ENCODE data around the gene ANKRD33. TPM values are rescaled to one million over a fixed set of nuclear protein-coding genes. Genes with fewer than 3 reads are reported as not detected.

ANKRD33 gene
- total and polyA plus RNA-seq, 2 of the 13 experiments (the other 11 are each of a cell fraction or from before 2014, with no cell fraction given): 0.04 TPM; not detected in 1

DNA sequence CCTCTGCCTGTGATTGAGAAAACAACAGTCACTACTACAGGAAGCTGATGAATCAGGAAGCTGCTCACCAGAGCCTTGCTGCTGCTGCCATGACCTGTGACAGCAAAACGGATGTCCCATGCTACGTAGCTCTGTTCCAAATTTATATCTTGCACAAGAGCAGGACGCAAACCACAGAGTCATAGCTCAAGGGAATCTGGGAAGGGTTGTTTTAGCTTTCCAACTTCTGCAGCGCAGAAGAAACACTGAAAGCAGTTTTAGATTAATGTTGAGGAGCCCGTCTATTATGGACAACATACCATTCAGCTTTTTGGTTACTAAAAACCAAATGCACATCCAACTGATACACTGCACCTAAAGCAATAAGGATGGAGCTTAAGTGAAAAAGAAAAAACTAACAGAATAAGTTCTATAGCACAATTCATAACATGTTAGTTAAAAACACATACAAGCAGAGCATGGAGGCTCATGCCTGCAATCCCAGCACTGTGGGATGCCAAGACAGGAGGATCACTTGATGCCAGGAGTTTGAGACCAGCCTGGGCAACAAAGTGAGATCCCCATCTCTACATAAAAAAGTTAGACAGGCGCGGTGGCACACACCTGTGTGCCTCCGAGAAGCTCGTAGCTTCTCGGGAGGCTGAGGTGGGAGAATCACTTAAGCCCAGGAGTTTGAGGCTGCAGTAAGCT lies 1.7 kb upstream of the ANKRD33 start (continued):
- TF ChIP-seq, protein P1, sequence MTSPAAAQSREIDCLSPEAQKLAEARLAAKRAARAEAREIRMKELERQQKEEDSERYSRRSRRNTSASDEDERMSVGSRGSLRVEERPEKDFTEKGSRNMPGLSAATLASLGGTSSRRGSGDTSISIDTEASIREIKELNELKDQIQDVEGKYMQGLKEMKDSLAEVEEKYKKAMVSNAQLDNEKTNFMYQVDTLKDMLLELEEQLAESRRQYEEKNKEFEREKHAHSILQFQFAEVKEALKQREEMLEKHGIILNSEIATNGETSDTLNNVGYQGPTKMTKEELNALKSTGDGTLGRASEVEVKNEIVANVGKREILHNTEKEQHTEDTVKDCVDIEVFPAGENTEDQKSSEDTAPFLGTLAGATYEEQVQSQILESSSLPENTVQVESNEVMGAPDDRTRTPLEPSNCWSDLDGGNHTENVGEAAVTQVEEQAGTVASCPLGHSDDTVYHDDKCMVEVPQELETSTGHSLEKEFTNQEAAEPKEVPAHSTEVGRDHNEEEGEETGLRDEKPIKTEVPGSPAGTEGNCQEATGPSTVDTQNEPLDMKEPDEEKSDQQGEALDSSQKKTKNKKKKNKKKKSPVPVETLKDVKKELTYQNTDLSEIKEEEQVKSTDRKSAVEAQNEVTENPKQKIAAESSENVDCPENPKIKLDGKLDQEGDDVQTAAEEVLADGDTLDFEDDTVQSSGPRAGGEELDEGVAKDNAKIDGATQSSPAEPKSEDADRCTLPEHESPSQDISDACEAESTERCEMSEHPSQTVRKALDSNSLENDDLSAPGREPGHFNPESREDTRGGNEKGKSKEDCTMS (CRISPR knock-in tag; conservative IDR thresholded peaks at IDR 0.05): no peak
- TF ChIP-seq AHR (CRISPR knock-in tag; IDR thresholded peaks at IDR 0.05) (no peak), NCOR1 (IDR thresholded peaks at IDR 0.05; ENCODE audit: borderline replicate concordance, low read length) (no peak), ZNF232 (CRISPR knock-in tag; IDR thresholded peaks at IDR 0.05; ENCODE audit: borderline replicate concordance) (no peak), ELF1 (CRISPR knock-in tag; IDR thresholded peaks at IDR 0.05) (peak; percentile 50; the same call in 1 of the 2 replicates), MED1 (CRISPR knock-in tag; IDR thresholded peaks at IDR 0.05) (0 out of 2 replicates have a peak, but pooled peaks have one; percentile 16), NFE2 (CRISPR knock-in tag; IDR thresholded peaks at IDR 0.05) (no peak), RFXAP (CRISPR knock-in tag; IDR thresholded peaks at IDR 0.05; ENCODE audit: borderline replicate concordance) (no peak), FOXK1 (CRISPR knock-in tag; IDR thresholded peaks at IDR 0.05; ENCODE audit: borderline replicate concordance, low read depth) (peak; percentile 31; the same call in 1 of the 2 replicates), FOSL2 (CRISPR knock-in tag; IDR thresholded peaks at IDR 0.05) (peak; percentile 37; the same call in 1 of the 2 replicates), ZBTB38 (CRISPR knock-in tag; IDR thresholded peaks at IDR 0.05) (0 out of 2 replicates have a peak, but pooled peaks have one; percentile 40), BORCS8-MEF2B (CRISPR knock-in tag; IDR thresholded peaks at IDR 0.05) (no peak)
- TF ChIP-seq, protein P2, sequence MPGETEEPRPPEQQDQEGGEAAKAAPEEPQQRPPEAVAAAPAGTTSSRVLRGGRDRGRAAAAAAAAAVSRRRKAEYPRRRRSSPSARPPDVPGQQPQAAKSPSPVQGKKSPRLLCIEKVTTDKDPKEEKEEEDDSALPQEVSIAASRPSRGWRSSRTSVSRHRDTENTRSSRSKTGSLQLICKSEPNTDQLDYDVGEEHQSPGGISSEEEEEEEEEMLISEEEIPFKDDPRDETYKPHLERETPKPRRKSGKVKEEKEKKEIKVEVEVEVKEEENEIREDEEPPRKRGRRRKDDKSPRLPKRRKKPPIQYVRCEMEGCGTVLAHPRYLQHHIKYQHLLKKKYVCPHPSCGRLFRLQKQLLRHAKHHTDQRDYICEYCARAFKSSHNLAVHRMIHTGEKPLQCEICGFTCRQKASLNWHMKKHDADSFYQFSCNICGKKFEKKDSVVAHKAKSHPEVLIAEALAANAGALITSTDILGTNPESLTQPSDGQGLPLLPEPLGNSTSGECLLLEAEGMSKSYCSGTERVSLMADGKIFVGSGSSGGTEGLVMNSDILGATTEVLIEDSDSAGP (CRISPR knock-in tag; IDR thresholded peaks at IDR 0.05; ENCODE audit: borderline replicate concordance): no peak
- TF ChIP-seq, protein P3, sequence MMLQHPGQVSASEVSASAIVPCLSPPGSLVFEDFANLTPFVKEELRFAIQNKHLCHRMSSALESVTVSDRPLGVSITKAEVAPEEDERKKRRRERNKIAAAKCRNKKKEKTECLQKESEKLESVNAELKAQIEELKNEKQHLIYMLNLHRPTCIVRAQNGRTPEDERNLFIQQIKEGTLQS (CRISPR knock-in tag; IDR thresholded peaks at IDR 0.05): no peak
